HTERT RPE-1 (cell line): Measurements from ENCODE around the gene MT1E.

Experiments
- in situ Hi-C: fragments of 300-500 bp; cut with MboI; formaldehyde crosslinking; loops from 4 replicates; pipeline ENCODE4 v1.14.3; 2020; ENCODE audit warnings: low sequenced_read_pairs

Gene MT1E

DNA sequence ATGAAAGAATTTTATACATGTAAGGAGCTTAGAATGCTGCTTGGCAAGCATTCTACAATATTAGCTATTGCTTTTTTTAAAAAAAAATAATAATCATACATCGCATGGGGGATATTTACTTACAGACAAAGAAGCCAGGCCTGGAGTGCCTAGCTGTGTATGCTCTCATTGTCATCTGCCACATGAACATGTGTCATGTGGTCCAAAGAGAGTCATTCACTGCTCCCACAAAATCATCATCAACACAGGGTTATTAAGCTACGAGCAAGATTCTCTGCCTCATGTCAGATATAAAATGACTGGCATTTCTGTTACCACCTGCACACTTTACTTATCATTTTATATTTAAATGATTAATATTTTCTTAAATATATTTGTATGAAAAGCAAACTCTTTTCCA, 1.9 kb upstream of the MT1E start:
- in situ Hi-C loops, result no loop called here

GRCh38 chr16:56625943-56626654, 518 bp downstream of the MT1E start:
- in situ Hi-C loops, result no loop called here

GRCh38 chr16:56626685-56627084, 1.1 kb downstream of the MT1E start:
- in situ Hi-C loops, result no loop called here

- in situ Hi-C loops, result no loop called here
These were observed 3.1 kb downstream of the MT1E start for GRCh38 chr16:56628486-56629350.

DNA sequence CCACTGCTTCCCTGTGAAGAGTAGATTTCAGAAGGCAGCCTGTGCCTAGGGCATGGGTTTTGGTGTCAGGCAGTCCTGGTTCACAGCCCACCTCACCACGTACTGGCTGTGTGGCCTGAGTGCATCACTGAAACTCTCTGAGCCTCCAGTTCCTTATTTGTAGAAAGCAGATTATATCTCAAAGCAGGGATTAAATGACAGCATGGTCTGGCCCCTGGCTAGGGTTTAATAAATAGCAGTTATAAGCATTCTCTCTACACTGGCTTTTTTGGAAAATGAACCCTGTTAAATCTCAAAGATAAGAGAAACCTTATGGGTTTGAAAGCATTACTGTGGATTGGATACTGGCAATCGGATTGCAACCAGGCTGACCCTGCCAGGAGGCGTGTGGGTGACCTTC, 4.0 kb downstream of the MT1E start:
- in situ Hi-C loops, result no loop called here

GRCh38 chr16:56630134-56630533, 4.6 kb downstream of the MT1E start:
- in situ Hi-C loops, result no loop called here

DNA sequence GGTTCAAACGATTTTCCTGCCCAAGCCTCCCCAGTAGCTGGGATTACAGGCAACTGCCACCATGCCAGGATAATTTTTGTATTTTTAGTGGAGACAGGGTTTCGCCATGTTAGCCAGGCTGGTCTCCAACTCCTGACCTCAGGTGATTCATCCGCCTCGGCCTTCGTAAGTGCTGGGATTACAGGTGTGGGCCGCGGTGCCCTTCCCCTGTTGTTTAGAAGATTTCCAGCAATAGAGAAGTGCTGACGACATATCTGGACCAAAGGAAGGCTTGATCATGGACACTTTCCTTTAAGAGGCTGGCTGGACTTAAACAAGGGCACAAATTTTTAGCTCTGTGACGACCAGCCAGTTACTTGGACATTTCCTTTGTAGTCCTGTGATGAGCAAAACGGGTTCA, 5.6 kb downstream of the MT1E start:
- in situ Hi-C loops, result no loop called here

DNA sequence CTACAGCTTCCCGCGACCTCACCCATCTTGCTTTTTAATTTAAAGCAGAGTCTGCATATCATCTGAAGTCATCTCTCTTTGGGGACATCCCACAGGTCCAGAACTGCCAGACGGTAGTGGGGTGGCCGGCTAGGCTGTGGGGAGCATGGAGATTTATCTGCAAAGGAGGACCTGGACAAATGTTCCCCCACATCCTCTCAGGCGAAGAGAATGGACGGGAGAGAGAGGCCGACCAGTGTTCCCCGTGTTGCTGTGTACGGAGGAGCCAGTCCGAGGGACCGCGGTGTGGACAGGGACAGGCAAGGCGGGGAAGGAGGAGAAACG, 6.2 kb downstream of the MT1E start:
- in situ Hi-C loops, result no loop called here

DNA sequence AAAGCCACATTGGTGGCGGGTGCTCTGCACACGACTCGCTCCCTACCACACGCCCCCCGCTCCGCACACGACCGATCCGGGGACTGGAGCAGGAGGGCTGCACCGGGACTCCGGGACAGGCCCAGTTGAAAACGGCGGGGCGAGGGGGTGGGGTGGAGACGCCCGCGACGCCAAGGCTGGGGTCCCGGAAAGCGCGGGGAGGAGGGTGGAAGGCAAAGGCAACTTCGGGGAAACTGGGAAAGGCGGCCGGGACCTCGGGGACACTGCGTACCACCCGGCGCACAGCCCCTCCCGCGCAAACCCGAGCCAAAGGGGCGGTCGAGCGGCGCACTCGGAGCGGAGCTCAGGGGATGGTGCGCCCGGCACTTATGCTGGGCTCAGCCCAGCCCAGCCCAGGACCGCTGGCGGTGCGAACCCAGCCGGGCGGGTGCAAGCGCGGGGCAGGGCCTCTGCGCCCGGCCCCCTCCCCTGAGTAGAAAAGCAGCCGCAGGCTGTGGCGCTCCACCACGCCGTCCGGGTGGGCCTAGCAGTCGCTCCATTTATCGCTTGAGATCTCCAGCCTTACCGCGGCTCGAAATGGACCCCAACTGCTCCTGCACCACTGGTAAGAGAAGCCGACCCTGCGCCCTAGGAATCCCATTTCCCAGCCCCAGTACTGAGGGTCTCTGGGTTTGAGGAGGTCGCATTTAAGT, 6.7 kb downstream of the MT1E start, which contains the start of gene MT1M:
Gene MT1M, plus strand, starts transcription at position 504 of the 692 bp plus-strand sequence. Its CDS starts 73 bp downstream, at position 577.
- in situ Hi-C loops, result no loop called here

GRCh38 chr16:56632848-56633365, 7.3 kb downstream of the MT1E start:
- in situ Hi-C loops, result no loop called here

GRCh38 chr16:56633535-56633934, 8.0 kb downstream of the MT1E start:
- in situ Hi-C loops, result no loop called here

- in situ Hi-C loops, result no loop called here
These were observed 9.3 kb downstream of the MT1E start for GRCh38 chr16:56634715-56635440.

DNA sequence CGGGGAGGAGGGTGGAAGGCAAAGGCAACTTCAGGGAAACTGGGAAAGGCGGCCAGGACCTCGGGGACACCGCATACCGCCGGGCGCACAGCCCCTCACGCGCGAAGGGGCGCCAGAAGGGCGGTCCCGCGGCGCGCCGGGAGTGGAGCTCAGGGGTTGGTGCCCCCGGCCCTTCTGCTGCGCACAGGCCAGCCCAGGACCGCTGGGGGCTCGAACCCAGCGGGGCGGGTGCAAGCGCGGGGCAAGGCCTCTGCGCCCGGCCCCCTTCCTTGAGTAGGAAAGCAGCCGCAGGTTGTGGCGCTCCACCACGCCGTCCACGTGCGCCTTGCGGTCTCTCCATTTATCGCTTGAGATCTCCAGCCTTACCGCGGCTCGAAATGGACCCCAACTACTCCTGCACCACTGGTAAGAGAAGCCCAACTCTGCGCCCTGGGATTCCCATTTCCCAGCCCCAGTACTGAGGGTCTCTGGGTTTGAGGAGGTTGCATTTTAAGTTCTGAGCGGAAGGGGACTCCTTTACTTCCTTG, 9.9 kb downstream of the MT1E start:
- in situ Hi-C loops, result no loop called here

DNA sequence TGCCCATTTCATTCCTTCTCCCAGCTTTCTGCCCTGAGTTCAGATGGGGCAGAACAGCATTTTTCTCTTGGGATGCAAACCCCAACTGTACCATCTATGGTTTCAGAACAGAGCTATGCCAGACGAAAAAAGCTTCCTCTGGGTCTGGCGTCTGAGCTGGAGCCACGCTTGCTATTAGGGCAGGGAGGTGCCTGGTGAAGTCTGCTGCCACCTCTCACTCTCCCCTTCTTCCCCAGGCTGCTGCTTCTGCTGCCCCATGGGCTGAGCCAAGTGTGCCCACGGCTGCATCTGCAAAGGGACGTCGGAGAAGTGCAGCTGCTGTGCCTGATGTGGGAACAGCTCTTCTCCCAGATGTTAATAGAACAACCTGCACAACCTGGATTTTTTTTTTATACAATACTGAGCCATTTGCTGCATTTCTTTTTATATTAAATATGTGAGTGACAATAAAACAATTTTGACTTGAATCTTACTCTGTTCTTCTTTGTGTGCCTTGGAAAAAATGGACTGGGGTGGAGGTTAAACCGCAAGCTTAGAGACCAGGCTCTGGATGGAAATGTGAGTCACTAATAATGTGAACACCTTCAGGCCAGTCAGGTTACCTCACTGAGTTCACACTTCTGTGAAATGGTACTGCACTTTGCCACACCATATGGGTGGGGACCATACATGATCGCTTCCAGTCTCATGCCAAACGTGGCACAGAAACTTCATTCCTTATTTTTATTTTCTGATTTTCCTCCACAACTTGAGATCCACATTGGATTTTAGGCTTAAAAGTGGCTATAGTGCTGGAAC, 11.2 kb downstream of the MT1E start:
- in situ Hi-C loops, result no loop called here

DNA sequence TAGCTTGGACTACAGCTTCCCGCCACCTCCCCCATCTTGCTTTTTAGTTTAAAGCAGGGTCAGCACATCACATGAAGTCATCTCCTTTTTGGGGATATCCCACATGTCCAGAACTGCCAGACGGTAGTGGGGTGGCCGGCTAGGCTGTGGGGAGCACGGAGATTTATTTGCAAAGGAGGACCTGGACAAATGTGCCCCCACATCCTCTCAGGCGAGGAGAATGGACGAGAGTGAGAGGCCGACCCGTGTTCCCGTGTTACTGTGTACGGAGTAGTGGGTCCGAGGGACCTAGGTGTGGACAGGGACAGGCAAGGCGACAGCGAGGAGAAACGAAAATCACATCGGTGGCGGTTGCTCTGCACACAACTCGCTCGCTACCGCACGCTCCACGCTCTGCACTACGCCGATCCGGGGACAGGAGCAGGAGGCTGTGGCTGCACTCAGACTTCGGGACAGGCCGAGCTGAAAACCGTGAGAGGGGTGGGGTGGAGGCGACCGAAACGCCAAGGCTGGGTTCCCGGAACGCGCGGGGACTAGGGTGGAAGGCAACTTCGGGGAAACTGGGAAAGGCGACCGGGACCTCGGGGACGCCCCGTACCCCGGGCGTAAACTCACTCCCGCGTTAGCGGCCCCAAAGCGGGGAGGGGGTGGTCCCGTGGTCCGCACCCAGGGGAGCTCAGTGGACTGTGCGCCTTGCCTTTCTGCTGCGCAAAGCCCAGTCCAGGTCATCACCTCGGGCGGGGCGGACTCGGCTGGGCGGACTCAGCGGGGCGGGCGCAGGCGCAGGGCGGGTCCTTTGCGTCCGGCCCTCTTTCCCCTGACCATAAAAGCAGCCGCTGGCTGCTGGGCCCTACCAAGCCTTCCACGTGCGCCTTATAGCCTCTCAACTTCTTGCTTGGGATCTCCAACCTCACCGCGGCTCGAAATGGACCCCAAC, 12.5 kb downstream of the MT1E start, which contains the start of gene MT1A:
Gene MT1A, plus strand, starts transcription at position 853 of the 937 bp plus-strand sequence. Its CDS starts 73 bp downstream, at position 926.
- in situ Hi-C loops, result no loop called here

- in situ Hi-C loops, result no loop called here
These were observed 13.5 kb downstream of the MT1E start for GRCh38 chr16:56639045-56639444.

DNA sequence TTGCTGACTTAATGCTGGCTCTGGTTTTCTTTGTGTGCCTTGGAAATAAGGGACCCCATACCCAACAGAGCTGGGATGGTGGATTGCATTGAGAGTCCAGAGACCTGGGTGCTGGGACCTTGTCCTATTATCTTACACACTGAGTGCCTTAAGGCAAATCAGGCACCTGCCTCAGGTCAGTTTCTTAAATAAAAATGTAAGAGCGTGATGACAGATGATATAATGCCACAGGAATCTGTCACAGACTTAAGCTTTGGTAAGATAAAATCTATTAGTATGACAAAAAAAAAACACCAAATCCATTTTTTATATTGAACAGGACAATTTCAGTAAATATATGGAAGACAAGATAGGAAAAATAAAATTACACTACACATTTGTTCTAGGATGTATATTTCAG, 14.5 kb downstream of the MT1E start:
- in situ Hi-C loops, result no loop called here

- in situ Hi-C loops, result no loop called here
These were observed 15.6 kb downstream of the MT1E start for GRCh38 chr16:56641166-56641565.
